Brain pericyte (primary cell): ENCODE data around the gene RALB.
"Not testable (repeated sequence)": the region's sequence is repeated elsewhere in the genome, so short reads cannot be mapped to it uniquely, and the experiment has no call there.

Experiments used
- DNase-seq: peaks from one replicate; pipeline ENCODE4 v3.0.0-alpha.2; 2012; ENCODE audit warnings: low read depth, low spot score

The RALB gene

GRCh38 chr2:120315367-120316033, 62.8 kb downstream of the RALB start:
- DNase-seq, result no peak

DNA sequence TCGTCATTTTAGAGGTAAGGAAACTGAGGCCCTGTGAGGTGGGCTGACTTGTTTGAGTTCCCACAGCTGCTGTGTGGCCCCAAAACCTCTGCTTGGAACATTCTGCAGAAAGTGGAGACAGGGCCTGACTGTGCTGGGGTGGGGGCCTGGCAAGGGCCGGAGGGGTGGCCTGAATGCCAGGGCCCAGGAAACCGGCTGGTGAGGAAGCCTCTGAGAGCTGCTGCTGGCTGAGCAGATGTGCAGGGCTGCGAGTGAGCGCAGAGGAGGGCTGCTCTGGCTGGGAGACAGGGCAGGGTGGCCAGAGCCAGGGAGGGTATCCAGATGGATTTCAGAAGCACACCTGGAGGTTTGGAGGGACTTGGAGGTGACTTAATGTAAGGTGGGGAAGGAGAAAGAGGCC, 63.4 kb downstream of the RALB start:
- DNase-seq, result no peak

- no peak for DNase-seq
Observed at GRCh38 chr2:120316528-120317179, 64.0 kb downstream of the RALB start.

- DNase-seq, result no peak
Observed at GRCh38 chr2:120317180-120317533, 64.5 kb downstream of the RALB start.

DNA sequence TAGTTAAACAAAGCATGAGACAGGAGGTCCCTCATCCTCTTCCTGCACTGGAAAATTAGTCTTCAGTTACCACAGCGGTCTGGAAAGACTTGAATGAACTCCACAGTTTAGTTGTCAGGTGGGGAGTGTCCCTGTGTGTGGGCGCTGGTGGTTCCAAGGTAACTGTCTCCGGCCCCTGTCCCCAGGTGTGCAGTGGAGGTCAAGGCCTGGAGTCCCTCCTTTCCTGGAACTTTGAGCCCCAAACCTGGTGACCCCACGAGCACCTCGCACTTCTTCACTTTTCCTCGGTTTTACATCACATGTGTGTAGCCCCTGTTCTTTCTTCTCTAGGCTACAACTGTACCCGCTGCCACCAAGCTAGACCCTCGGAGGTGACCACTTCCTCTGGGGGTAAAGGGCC, 65.3 kb downstream of the RALB start:
- DNase-seq, result no peak

DNA sequence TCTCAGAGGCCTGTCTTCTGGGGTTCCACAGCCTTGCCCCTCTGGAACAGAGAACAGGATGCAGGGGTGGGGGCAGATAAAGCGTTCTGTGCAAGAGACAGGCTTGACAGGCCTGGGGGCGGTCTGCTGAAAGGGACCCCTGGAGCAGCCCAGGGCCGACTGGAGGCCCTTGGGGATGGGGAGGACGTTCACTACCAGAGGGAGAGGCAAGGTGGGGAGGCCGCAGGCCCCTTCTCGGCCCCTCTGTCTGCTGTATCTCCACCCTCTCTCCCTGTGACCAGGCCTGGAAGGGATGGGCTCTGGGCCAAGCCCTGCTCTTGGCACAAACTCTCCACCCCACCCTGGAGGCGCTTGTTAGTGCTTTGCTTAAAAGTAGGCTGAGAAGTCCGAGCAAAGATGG, 66.0 kb downstream of the RALB start:
- no peak for DNase-seq

DNA sequence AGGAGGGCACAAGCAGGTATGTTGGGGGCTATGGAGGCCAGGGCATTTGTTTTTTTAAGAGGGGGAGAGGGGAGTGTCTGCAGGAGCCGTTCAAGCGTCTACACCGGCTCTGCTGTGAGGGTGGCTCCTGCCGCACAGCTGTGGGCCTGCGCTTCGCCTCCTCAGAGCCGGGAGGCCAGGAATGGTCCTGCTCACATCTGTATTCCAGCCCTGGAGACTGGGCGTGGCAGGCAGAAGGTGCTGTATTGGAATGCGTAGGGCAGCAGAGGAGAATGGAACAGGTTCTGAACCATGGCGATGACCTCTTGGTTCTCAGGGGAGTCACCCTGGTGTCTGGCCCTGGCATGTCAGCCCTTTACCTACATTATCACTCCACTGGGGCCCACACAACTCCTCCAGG, 66.5 kb downstream of the RALB start:
- DNase-seq, result no peak

DNA sequence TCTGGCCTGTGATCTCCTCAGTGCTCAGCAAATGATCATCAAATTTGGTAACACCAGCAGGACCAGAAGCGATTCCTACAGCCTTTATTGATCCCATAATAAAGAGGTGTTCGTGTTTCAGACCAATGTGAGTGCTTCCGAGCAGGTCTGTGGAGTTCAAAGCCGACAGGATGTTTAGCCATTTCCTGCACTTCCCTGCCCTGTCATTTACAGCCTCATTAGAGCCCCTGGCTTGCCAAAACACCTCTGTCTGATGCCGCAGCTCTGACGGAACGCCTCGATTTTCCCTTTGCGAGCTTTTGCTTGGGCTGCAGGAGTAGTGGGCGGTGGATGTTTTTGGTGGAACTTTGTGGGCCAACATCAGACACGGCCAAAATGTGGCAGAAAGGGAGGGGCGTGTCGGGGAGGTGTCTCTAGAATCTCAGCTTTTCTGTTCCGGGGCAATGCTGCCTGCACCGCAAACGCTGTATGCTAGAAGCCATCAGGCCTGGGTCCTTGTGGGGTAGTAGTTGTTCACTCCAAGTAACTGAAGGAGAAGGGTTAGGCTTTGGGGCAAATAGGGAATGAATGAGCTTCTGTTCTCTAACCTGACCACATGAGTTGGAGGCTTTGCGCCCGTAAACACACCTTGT, 67.2 kb downstream of the RALB start:
- no peak for DNase-seq

- DNase-seq, result no peak
Observed at GRCh38 chr2:120320318-120320851, 67.7 kb downstream of the RALB start.

DNA sequence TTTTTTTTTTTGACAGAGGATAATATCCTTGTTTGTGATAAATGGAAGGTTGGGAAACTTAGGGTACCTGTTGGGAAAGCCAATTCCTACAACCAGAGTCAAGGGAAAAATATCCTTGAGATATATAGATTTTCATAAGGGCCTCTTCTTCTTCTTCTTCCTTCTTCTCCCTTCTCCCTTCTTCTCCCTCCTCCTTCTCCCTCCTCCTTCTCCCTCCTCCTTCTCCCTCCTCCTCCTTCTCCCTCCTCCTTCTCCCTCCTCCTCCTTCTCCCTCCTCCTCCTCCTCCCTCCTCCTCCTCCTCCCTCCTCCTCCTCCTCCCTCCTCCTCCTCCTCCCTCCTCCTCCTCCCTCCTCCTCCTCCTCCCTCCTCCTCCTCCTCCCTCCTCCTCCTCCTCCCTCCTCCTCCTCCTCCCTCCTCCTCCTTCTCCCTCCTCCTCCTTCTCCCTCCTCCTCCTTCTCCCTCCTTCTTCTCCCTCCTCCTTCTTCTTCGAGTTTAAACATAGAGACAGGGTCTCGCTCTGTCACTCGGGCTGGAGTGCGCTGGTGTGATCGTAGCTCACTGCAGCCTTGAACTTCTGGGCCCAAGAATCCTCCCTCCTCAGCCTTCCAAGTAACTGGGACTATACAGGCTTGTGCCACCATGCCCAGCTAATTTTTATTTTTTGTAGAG, 68.4 kb downstream of the RALB start:
- DNase-seq, result not testable (repeated sequence)

DNA sequence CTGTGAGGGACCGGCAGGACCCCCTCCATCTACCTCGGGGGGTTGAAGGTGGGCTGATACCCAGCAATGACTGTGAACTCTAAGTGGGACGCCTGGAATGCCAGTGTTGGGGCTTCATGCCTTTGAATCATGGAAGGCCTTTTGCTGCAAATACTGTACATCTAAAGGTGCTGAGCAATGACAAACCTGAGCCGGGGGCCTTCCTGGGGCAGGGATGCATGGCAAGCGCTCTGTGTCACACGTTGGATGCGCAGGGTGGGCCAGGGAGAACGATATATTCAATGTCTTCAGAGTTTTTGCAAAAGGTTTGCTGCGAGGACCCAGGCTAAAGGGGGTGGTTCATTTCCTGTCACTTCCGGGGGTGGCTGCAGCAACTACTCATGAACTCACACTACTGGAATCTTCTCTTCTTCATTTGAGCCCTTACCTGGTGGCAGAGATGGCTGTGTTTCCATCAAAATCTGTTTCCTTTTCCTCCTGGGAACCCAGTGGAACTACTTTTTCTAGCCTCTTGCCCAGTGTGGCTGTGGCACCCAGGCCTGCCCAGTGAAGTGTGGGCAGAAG, 69.2 kb downstream of the RALB start:
- no peak for DNase-seq

DNA sequence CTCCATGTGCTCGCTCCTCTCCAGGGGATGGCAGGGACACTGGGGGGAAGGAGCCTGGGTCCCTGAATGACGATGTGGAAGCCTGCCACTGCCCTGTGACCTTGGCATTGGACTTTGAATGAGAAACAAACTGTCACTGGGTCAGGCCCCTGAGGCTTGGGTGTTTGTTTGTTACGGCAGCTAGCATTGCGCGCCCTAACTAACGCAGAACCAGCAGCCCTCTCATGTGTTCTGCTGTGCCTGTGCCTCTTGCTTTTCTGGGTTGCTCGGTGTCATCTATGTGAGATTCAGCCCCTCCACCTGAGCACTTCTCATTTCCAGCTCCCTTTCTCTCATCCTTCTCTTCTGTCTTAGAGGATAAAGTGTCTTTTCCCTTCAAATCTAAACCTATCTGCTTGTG, 69.7 kb downstream of the RALB start:
- DNase-seq, result no peak

DNA sequence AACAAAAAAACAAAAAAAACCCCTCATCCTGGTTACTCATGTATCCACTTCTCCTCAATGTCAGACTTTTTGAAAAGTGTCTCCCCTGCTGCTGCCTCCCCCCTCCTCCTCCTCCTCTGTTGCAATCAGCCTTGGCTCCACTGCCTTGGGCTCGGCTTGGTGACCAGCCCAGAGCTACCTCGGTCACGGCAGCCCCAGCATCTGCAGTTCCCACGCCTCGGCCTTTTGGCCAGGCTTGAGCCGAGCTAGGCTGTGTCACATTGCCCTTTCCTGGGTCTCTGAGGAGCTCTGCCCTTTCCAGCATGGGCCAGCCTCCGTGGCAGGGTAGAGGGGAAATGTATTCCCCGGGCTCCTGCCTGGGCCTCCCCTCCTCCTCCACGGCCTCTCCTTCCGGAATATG, 70.6 kb downstream of the RALB start:
- no peak for DNase-seq

GRCh38 chr2:120323807-120324399, 71.3 kb downstream of the RALB start:
- DNase-seq, result no peak

GRCh38 chr2:120324933-120325332, 72.3 kb downstream of the RALB start:
- DNase-seq, result no peak

DNA sequence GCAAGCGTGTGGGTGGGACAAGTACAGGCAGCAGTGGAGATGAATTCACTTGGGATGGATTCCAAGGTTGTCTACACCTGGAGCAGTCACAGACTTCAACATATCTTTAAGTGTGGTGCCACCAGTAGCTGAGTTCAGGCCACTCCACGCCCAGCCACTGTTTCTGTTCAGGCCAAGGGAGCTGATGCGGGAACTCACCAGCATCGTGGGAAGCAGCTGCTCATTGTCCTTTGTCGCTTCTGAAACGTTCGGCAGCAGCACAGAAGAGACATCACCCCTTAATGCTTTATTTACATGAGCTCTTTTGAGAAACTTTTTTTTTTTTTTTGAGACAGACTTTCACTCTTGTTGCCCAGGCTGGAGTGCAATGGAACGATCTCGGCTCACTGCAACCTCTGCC, 73.4 kb downstream of the RALB start:
- no peak for DNase-seq

DNA sequence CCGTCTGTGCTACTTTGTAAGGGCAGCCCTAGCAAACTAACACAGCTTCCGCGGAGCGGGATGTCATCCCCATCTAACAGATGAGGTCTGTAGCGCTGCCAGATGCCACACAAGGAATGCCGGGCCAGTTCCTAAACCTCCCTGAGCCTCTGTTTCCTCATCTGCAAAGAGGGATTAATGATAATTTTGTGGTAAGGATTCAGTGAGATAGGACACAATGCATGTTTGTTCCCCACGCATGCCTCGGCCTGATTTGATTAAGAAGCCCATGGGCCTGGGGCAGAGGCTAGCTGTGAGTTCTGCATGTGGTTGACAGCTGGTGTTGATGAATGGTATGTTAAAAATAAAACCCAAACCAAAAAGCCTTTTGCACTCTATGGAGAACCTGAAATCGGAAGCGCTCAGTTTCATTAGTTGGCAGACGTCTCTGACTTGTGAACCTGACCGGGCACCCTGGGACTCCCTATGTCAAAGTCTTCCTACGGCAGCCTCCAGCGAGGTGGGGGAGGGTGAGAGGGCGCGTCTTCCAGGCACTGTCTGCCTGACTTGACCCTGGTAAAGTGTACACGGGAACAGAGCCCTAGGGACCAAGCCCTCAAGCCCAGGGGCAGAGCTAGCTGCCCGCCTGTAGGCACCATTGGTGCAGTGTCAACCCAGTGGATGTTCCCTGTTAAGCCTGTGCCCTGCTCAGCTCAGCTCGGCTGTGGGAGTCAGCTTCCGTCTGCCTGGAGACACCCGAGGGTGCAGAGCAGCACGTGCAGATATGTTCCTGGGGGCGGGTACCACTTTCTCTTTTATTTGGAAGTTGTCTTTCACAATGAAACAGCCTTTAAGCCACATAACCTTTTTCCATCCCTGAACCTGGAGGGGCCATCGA, 78.5 kb downstream of the RALB start:
- no peak for DNase-seq

GRCh38 chr2:120331903-120332302, 79.3 kb downstream of the RALB start:
- no peak for DNase-seq

DNA sequence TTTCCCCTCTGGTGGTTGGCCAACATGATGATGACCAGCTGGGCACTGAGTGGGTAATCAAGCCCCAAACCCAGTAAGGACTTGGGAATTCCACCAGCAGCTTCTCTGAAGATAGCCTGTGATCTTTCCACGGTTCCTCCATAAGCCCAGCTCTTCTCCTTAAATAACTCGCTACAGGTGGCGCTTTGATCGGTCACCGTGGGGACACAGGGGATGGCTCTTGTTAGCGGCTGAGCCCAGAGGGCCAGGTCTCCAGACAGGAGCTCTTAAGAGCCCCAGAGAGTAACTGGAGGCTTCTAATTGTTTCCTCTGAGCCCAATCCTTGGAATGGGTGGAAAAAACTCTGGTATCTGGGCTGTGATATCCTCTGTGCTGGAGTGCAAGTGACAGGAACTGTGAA, 79.7 kb downstream of the RALB start:
- no peak for DNase-seq

GRCh38 chr2:120334068-120334467, 81.4 kb downstream of the RALB start:
- DNase-seq, result no peak

GRCh38 chr2:120336749-120337148, 84.1 kb downstream of the RALB start:
- DNase-seq, result no peak
